ENCODE data around the gene REEP2.

Gene REEP2

GRCh38 chr5:138448481-138449398, 9.9 kb downstream of the REEP2 start:
- DNase-seq (ENCODE audit: low spot score) (peak; percentile 34), FAIRE-seq (no peak)

- DNase-seq (ENCODE audit: low spot score) = peak; percentile 63
- peak; percentile 56 for FAIRE-seq
Measured at GRCh38 chr5:138449501-138450239, 10.8 kb downstream of the REEP2 start.

GRCh38 chr5:138450971-138451370, 12.1 kb downstream of the REEP2 start:
- DNase-seq (ENCODE audit: low spot score) (no peak), FAIRE-seq (no peak)

GRCh38 chr5:138452720-138453119, 13.9 kb downstream of the REEP2 start:
- FAIRE-seq = no peak
- DNase-seq (ENCODE audit: low spot score) = no peak

- DNase-seq (ENCODE audit: low spot score) = no peak
- no peak for FAIRE-seq
Measured at GRCh38 chr5:138453590-138453989, 14.7 kb downstream of the REEP2 start.

GRCh38 chr5:138454121-138454520, 15.3 kb downstream of the REEP2 start:
- DNase-seq (ENCODE audit: low spot score) = no peak
- no peak for FAIRE-seq

- FAIRE-seq = no peak
- no peak for DNase-seq (ENCODE audit: low spot score)
Measured at GRCh38 chr5:138455232-138455930, 16.5 kb downstream of the REEP2 start.

GRCh38 chr5:138457531-138458275, 18.8 kb downstream of the REEP2 start:
- no peak for DNase-seq (ENCODE audit: low spot score)
- FAIRE-seq = no peak

- FAIRE-seq (no peak), DNase-seq (ENCODE audit: low spot score) (no peak)
Measured at GRCh38 chr5:138458384-138458783, 19.5 kb downstream of the REEP2 start.

- FAIRE-seq = no peak
- DNase-seq (ENCODE audit: low spot score) = no peak
Measured at GRCh38 chr5:138458856-138459255, 20.0 kb downstream of the REEP2 start.

- DNase-seq (ENCODE audit: low spot score) (no peak), FAIRE-seq (no peak)
Measured at GRCh38 chr5:138459311-138459933, 20.6 kb downstream of the REEP2 start.

GRCh38 chr5:138460032-138460693, 21.3 kb downstream of the REEP2 start:
- no peak for DNase-seq (ENCODE audit: low spot score)
- no peak for FAIRE-seq

GRCh38 chr5:138461343-138462125, 22.7 kb downstream of the REEP2 start:
- DNase-seq (ENCODE audit: low spot score) (peak; percentile 67), FAIRE-seq (peak; percentile 59)

- DNase-seq (ENCODE audit: low spot score) (no peak), FAIRE-seq (no peak)
Measured at GRCh38 chr5:138463419-138464007, 24.7 kb downstream of the REEP2 start.

GRCh38 chr5:138464008-138464387, 25.1 kb downstream of the REEP2 start:
- DNase-seq (ENCODE audit: low spot score) (peak; percentile 88), FAIRE-seq (peak; percentile 10)

- peak; percentile 60 for FAIRE-seq
- DNase-seq (ENCODE audit: low spot score) = peak; percentile 96
Measured at GRCh38 chr5:138464388-138465260, 25.8 kb downstream of the REEP2 start.

GRCh38 chr5:138465261-138466124, 26.6 kb downstream of the REEP2 start, which contains the start of gene EGR1:
EGR1 (plus strand) TSS chr5:138465479; CDS start chr5:138465762, 283 bp downstream.
- DNase-seq (ENCODE audit: low spot score) (peak; percentile 78), FAIRE-seq (no peak)

All from RCC 7860 (cell line).